Fibroblast of lung (primary cell): ENCODE measurements around the gene PI4K2B. TPM values are rescaled to one million over a fixed set of nuclear protein-coding genes. Genes with fewer than 3 reads are reported as not detected.
"Not testable (repeated sequence)": the region's sequence is repeated elsewhere in the genome, so short reads cannot be mapped to it uniquely, and the experiment has no call there.

Experiments
- DNase-seq, 2 donors: peaks; one replicate each; pipeline versions ENCODE4 v3.0.0 to v3.0.0-alpha.2; 2010; ENCODE audit warnings: low read depth in 2 of 2
- H2AFZ ChIP-seq: 2 replicates; pipeline ENCODE4 v1.5.1; 2012; ENCODE audit warnings: low read length, control low read depth, inconsistent platforms
- H3K27ac ChIP-seq: 2 replicates; pipeline ENCODE4 v1.5.1; 2011; ENCODE audit warnings: low read length, control low read depth; ENCODE audit not compliant: insufficient read depth
- H3K27me3 ChIP-seq: 2 replicates; pipeline ENCODE4 v1.5.1; 2011; ENCODE audit warnings: mild to moderate bottlenecking, low read length; ENCODE audit not compliant: control insufficient read depth, insufficient read depth
- H3K36me3 ChIP-seq: 2 replicates; pipeline ENCODE4 v1.5.1; 2011; ENCODE audit warnings: low read length; ENCODE audit not compliant: control insufficient read depth, insufficient read depth
- H3K4me1 ChIP-seq: 2 replicates; pipeline ENCODE4 v1.5.1; 2011; ENCODE audit warnings: low read length; ENCODE audit not compliant: control insufficient read depth, insufficient read depth; ENCODE audit errors: extremely low read depth
- H3K4me2 ChIP-seq: 2 replicates; pipeline ENCODE4 v1.5.1; 2011; ENCODE audit warnings: low read length, control low read depth; ENCODE audit not compliant: insufficient read depth; ENCODE audit errors: extremely low read depth
- H3K4me3 ChIP-seq, 4 experiments: fragments of 200-600 bp in 1 of 4; sonication (generic) in 1 of 4; replicated peaks in 1 of 4; 2 replicates each; pipeline ENCODE4 v1.5.1; 2011 to 2016; ENCODE audit warnings: low read length in 4 of 4, low read depth in 3 of 4, mild to moderate bottlenecking in 3 of 4, control low read depth in 2 of 4, inconsistent platforms in 1 of 4, mixed read lengths in 1 of 4; ENCODE audit not compliant: insufficient read depth in 1 of 4; ENCODE audit errors: control extremely low read depth in 1 of 4
- H3K79me2 ChIP-seq: 2 replicates; pipeline ENCODE4 v1.5.1; 2012; ENCODE audit warnings: mild to moderate bottlenecking, low read length, inconsistent platforms; ENCODE audit not compliant: control insufficient read depth, insufficient read depth
- H3K9ac ChIP-seq: 2 replicates; pipeline ENCODE4 v1.5.1; 2011; ENCODE audit warnings: mild to moderate bottlenecking, low read length, control low read depth; ENCODE audit not compliant: insufficient read depth
- H3K9me3 ChIP-seq: 2 replicates; pipeline ENCODE4 v1.5.1; 2012; ENCODE audit warnings: low read depth, low read length; ENCODE audit not compliant: control insufficient read depth, insufficient read depth
- H4K20me1 ChIP-seq: 2 replicates; pipeline ENCODE4 v1.5.1; 2011; ENCODE audit warnings: low read length; ENCODE audit not compliant: control insufficient read depth, insufficient read depth; ENCODE audit errors: extremely low read depth
- EZH2 ChIP-seq: IDR thresholded peaks from 2 replicates; pipeline ENCODE4 v1.5.1; 2012; ENCODE audit warnings: low read length, control low read depth, mild to moderate bottlenecking; ENCODE audit errors: missing control alignments
- polyA plus RNA-seq, 2 donors: library from polyadenylated mRNA; depleted of rRNA in 1 of 2; stranded (reverse) in 1 of 2; unstranded in 1 of 2; fragments of >200 nt; gene quantifications; 2 replicates each; pipeline ENCODE4 v1.2.1, GENCODE V29; 2011 to 2012; ENCODE audit warnings: missing spikeins in 1 of 2
- total RNA-seq: library from RNA; depleted of rRNA; stranded (reverse); fragments of >200 nt; gene quantifications from 2 replicates; pipeline ENCODE4 v1.2.1, GENCODE V29; 2014
- TF ChIP-seq, protein P1 (sequence below), 2 donors: IDR thresholded peaks in 1 of 2; conservative IDR thresholded peaks in 1 of 2; 1 replicate in 1 of 2; 2 replicates in 1 of 2; pipeline ENCODE4 v1.5.1; 2011 to 2012; ENCODE audit warnings: low read length in 2 of 2, control low read depth in 1 of 2, inconsistent platforms in 1 of 2, low read depth in 1 of 2, mild to moderate bottlenecking in 1 of 2

PI4K2B gene
- total and polyA plus RNA-seq, 2 donors (not counting 1 experiment from before 2014, with no cell fraction given), result 21.0 to 23.9 TPM

DNA sequence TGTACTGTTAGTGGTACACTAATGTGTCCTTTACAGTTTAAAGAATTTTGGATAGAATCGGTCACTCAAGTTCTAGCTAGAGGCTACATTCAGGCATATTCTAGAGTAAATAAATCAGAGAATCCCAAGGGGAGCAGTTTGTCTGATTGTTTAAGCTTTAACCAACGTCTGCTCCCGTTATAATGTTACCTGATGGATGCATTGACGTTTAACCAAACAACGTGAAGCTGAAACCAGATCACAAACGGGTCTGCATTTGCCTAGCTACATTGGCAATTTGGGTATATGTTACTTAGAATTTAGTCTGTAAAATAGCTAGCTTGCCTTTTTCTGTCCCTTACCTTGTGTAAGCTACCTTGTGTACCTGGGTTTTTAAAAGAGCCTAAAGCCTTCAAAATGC, 1.6 kb downstream of the PI4K2B start:
- peaks cover 34% of the 10 kb centered on the region for H3K79me2 ChIP-seq

DNA sequence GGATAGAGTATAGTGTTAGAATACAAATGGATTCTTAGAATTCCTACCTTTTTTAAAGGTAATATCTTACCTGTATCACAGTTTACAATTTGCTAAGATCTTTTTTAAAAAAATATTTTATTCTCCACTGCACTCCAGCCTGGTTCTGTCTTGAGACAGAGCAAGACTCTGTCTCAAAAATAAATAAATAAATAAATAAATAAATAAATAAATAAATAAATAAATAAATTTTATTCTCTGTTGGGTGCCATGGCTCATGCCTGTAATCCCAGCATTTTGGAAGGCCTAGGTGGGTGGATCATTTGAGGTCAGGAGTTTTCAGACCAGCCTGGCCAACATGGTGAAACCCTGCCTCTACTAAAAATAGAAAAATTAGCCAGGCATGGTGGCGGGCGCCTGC, 2.2 kb downstream of the PI4K2B start:
- not testable (repeated sequence) for DNase-seq, H3K9ac ChIP-seq, H3K36me3 ChIP-seq, H2AFZ ChIP-seq, H3K9me3 ChIP-seq, H3K4me3 ChIP-seq, H4K20me1 ChIP-seq, H3K4me2 ChIP-seq, H3K27ac ChIP-seq, H3K4me1 ChIP-seq, H3K27me3 ChIP-seq
- peaks cover 34% of the 10 kb centered on the region for H3K79me2 ChIP-seq

More for the DNA sequence above, 1.6 kb downstream of the PI4K2B start:
- no peaks in the 10 kb centered on the region for H3K4me1 ChIP-seq
- peak overlapping the region; percentile 83 for H3K27ac ChIP-seq
- peak overlapping the region; percentile 69 for H3K4me2 ChIP-seq
- H3K9ac ChIP-seq, result peak overlapping the region; percentile 28
- TF ChIP-seq EZH2, result no peak
- TF ChIP-seq, protein P1, sequence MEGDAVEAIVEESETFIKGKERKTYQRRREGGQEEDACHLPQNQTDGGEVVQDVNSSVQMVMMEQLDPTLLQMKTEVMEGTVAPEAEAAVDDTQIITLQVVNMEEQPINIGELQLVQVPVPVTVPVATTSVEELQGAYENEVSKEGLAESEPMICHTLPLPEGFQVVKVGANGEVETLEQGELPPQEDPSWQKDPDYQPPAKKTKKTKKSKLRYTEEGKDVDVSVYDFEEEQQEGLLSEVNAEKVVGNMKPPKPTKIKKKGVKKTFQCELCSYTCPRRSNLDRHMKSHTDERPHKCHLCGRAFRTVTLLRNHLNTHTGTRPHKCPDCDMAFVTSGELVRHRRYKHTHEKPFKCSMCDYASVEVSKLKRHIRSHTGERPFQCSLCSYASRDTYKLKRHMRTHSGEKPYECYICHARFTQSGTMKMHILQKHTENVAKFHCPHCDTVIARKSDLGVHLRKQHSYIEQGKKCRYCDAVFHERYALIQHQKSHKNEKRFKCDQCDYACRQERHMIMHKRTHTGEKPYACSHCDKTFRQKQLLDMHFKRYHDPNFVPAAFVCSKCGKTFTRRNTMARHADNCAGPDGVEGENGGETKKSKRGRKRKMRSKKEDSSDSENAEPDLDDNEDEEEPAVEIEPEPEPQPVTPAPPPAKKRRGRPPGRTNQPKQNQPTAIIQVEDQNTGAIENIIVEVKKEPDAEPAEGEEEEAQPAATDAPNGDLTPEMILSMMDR (conservative IDR thresholded peaks at IDR 0.05 in 1 of 2, IDR thresholded peaks at IDR 0.05 in 1 of 2; ENCODE audit: low read depth in 1 of 2, low read length in 2 of 2), result no peak
- DNase-seq, result no peak
- H3K4me3 ChIP-seq, result peak overlapping the region; percentile 64 to 98 (median 90)
- H2AFZ ChIP-seq, result no peak overlapping the region
- H4K20me1 ChIP-seq, result no peaks in the 10 kb centered on the region
- no peaks in the 10 kb centered on the region for H3K9me3 ChIP-seq
- H3K36me3 ChIP-seq, result no peaks in the 10 kb centered on the region
- no peaks in the 10 kb centered on the region for H3K27me3 ChIP-seq

DNA sequence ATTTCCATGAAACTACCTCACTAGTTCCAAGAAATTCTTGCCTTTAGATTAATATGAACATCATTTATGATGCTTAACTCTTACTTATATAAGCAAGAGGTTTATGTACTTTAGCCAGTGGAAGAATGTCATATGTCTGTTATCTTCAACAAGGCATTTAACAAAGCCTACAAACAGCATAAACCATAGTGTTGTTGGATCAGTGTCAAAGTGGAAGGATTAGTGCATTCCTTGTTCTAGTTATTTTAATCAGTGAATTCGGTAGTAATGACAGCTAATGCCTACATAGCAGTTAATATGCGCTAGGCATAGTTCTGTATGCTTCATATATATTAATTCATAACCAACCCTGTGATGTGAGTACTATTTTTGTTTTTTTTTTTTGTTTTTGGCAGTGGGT, 3.1 kb downstream of the PI4K2B start:
- H3K27me3 ChIP-seq, result no peaks in the 10 kb centered on the region
- DNase-seq, result no peak
- H3K4me2 ChIP-seq, result no peak overlapping the region
- no peaks in the 10 kb centered on the region for H3K36me3 ChIP-seq
- H3K4me3 ChIP-seq, result no peak overlapping the region
- H4K20me1 ChIP-seq, result no peaks in the 10 kb centered on the region
- no peak for TF ChIP-seq EZH2
- TF ChIP-seq, protein P1 (conservative IDR thresholded peaks at IDR 0.05 in 1 of 2, IDR thresholded peaks at IDR 0.05 in 1 of 2; ENCODE audit: low read depth in 1 of 2, low read length in 2 of 2), result no peak
- peaks cover 34% of the 10 kb centered on the region for H3K79me2 ChIP-seq
- no peak overlapping the region for H3K27ac ChIP-seq
- no peaks in the 10 kb centered on the region for H3K4me1 ChIP-seq
- no peak overlapping the region for H2AFZ ChIP-seq
- H3K9ac ChIP-seq, result no peak overlapping the region
- no peaks in the 10 kb centered on the region for H3K9me3 ChIP-seq
